Stomach (tissue), 9 donors: Measurements from ENCODE around the gene CITED4. TPM values are rescaled to one million over a fixed set of nuclear protein-coding genes. Genes with fewer than 3 reads are reported as not detected.

Experiments used
- DNase-seq, 2 donors: peaks; one replicate each; pipeline versions ENCODE4 v3.0.0 to v3.0.0-alpha.2; 2013 to 2019
- H3K27ac ChIP-seq, 5 donors: fragments of 200-600 bp in 4 of 5; sonication (generic) in 4 of 5; one replicate each; pipeline ENCODE4 v1.5.1; 2013 to 2019; ENCODE audit warnings: mild to moderate bottlenecking in 1 of 5, moderate library complexity in 1 of 5
- H3K27me3 ChIP-seq, 3 donors: fragments of 200-600 bp; sonication (generic); one replicate each; pipeline ENCODE4 v1.5.1; 2017 to 2019; ENCODE audit warnings: mixed run types in 1 of 3
- H3K36me3 ChIP-seq, 4 donors: fragments of 200-600 bp; sonication (generic); 1 replicate in 3 of 4; 2 replicates in 1 of 4; pipeline ENCODE4 v1.5.1; 2016 to 2019
- H3K4me1 ChIP-seq, 4 donors: fragments of 200-600 bp; sonication (generic); one replicate each; pipeline ENCODE4 v1.5.1; 2016 to 2019
- H3K4me3 ChIP-seq, 4 donors: fragments of 200-600 bp; sonication (generic) in 3 of 4; one replicate each; pipeline ENCODE4 v1.5.1; 2016 to 2019; ENCODE audit warnings: mild to moderate bottlenecking in 1 of 4
- H3K9me3 ChIP-seq, 4 donors: fragments of 200-600 bp; sonication (generic); one replicate each; pipeline ENCODE4 v1.5.1; 2016 to 2019
- CTCF ChIP-seq, 7 experiments: fragments of 450-650 bp in 4 of 7; fragments of 200-600 bp in 3 of 7; sonication (generic) in 3 of 7; IDR thresholded peaks; one replicate each; pipeline ENCODE4 v1.5.1; 2016 to 2019; ENCODE audit warnings: antibody characterized with exemption in 7 of 7, control low read depth in 2 of 7, mild to moderate bottlenecking in 1 of 7
- EP300 ChIP-seq: sonication (generic); formaldehyde crosslinking; IDR thresholded peaks from one replicate; pipeline ENCODE4 v1.6.1; 2017; ENCODE audit warnings: antibody characterized with exemption
- POLR2A ChIP-seq, 4 donors: fragments of 450-650 bp; IDR thresholded peaks; one replicate each; pipeline ENCODE4 v1.6.1; 2016; ENCODE audit warnings: antibody characterized with exemption in 4 of 4, control low read depth in 2 of 4, mild to moderate bottlenecking in 1 of 4, moderate library complexity in 1 of 4
- POLR2AphosphoS5 ChIP-seq, 3 donors: sonication (generic); formaldehyde crosslinking; IDR thresholded peaks; one replicate each; pipeline ENCODE4 v1.6.1; 2016; ENCODE audit warnings: antibody characterized with exemption in 3 of 3
- WGBS, 5 donors: extraction: QIAGEN DNeasy Blood & Tissue Kit in 3 of 5; methylation state at CpG; one replicate each; pipeline versions ENCODE4 v1.1.5 to v1.1.7; 2013 to 2018; 5-methylcytosine and 5-hydroxymethylcytosine counted together
- intact Hi-C: fragments of 100-400 bp; cut with DNase I; formaldehyde crosslinking; loops from one replicate; pipeline ENCODE4 v1.15.1; 2023; ENCODE audit warnings: low total_unique reads
- polyA plus RNA-seq, 3 donors: library from polyadenylated mRNA; stranded (reverse); fragments of 200-250 nt; gene quantifications; one replicate each; pipeline ENCODE4 v1.2.3, GENCODE V29; 2013
- total RNA-seq, 5 donors: library from RNA; depleted of rRNA; stranded (reverse); fragments of >200 nt; gene quantifications; one replicate each; pipeline versions ENCODE4 v1.1.0 to v1.2.3, GENCODE V29; 2014 to 2016
- donor health status: healthy with polysubstance abuse.
- donor health status: Bipolar disorder and iron deficiency.
- donor health status: healthy.

Gene CITED4
- total and polyA plus RNA-seq, 8 donors, result 2.6 to 152 (median 28.7) TPM

- no peaks in the 10 kb centered on the region for H3K27me3 ChIP-seq
- H3K4me1 ChIP-seq, result peaks cover 8 to 19% (median 11%) of the 10 kb centered on the region in 4 donors
- TF ChIP-seq CTCF (IDR thresholded peaks at IDR 0.05), result no peak
- no peak for TF ChIP-seq POLR2A (IDR thresholded peaks at IDR 0.05)
- TF ChIP-seq EP300, result no peak
- TF ChIP-seq POLR2AphosphoS5 (IDR thresholded peaks at IDR 0.05), result no peak
- H3K9me3 ChIP-seq, result peaks cover 9 to 24% (median 18%) of the 10 kb centered on the region in 4 donors
- no peak for DNase-seq
- H3K4me3 ChIP-seq, result no peak overlapping the region
- intact Hi-C loops, result no loop called here
- H3K27ac ChIP-seq, result no peak overlapping the region
- H3K36me3 ChIP-seq, result no peaks in the 10 kb centered on the region
Observed at GRCh38 chr1:40893946-40894345, 31.8 kb upstream of the CITED4 start.

GRCh38 chr1:40892354-40892753 is 30.2 kb upstream of the CITED4 start:
- H3K4me3 ChIP-seq, result no peak overlapping the region
- intact Hi-C loops, result no loop called here
- H3K4me1 ChIP-seq, result peaks cover 0 to 4% (median 0%) of the 10 kb centered on the region in 4 donors
- no peaks in the 10 kb centered on the region for H3K27me3 ChIP-seq
- DNase-seq, result no peak
- no peak overlapping the region for H3K27ac ChIP-seq
- no peaks in the 10 kb centered on the region for H3K36me3 ChIP-seq
- 82 to 94% (median 92%) methylated on average over 2 of the region's 2 CpGs for WGBS, 5 donors
- TF ChIP-seq POLR2AphosphoS5 (IDR thresholded peaks at IDR 0.05) (no peak), CTCF (IDR thresholded peaks at IDR 0.05) (no peak), EP300 (no peak), POLR2A (IDR thresholded peaks at IDR 0.05) (no peak)
- H3K9me3 ChIP-seq, result peaks cover 9 to 24% (median 18%) of the 10 kb centered on the region in 4 donors

GRCh38 chr1:40890771-40891170 is 28.6 kb upstream of the CITED4 start:
- Histone ChIP-seq H3K36me3 (no peaks in the 10 kb centered on the region), H3K4me1 (no peaks in the 10 kb centered on the region), H3K4me3 (no peak overlapping the region), H3K27me3 (no peaks in the 10 kb centered on the region), H3K27ac (no peak overlapping the region), H3K9me3 (peaks cover 9 to 24% (median 18%) of the 10 kb centered on the region in 4 donors)
- 77 to 86% (median 81%) methylated on average over 2 of the region's 2 CpGs for WGBS, 5 donors
- TF ChIP-seq POLR2A (IDR thresholded peaks at IDR 0.05), result no peak
- intact Hi-C loops, result no loop called here
- DNase-seq, result no peak

GRCh38 chr1:40887652-40888051 is 25.5 kb upstream of the CITED4 start:
- H3K9me3 ChIP-seq, result no peaks in the 10 kb centered on the region
- H3K27ac ChIP-seq, result no peak overlapping the region
- H3K4me1 ChIP-seq, result peaks cover 8 to 9% (median 8%) of the 10 kb centered on the region in 4 donors
- TF ChIP-seq POLR2A (IDR thresholded peaks at IDR 0.05), result no peak
- TF ChIP-seq EP300, result no peak
- no peak for TF ChIP-seq CTCF (IDR thresholded peaks at IDR 0.05)
- TF ChIP-seq POLR2AphosphoS5 (IDR thresholded peaks at IDR 0.05), result no peak
- no peaks in the 10 kb centered on the region for H3K36me3 ChIP-seq
- DNase-seq, result no peak
- peaks cover 0 to 29% (median 20%) of the 10 kb centered on the region in 3 donors for H3K27me3 ChIP-seq
- no peak overlapping the region for H3K4me3 ChIP-seq
- WGBS, 5 donors, result 91 to 96% (median 93%) methylated on average over 6 of the region's 6 CpGs
- intact Hi-C loops, result no loop called here

GRCh38 chr1:40887012-40887378 is 24.8 kb upstream of the CITED4 start:
- peaks cover 0 to 34% (median 20%) of the 10 kb centered on the region in 3 donors for H3K27me3 ChIP-seq
- no peaks in the 10 kb centered on the region for H3K36me3 ChIP-seq
- WGBS, 5 donors, result 82 to 90% (median 88%) methylated on average over 1 of the region's 1 CpG
- intact Hi-C loops, result no loop called here
- no peak overlapping the region for H3K4me3 ChIP-seq
- TF ChIP-seq POLR2AphosphoS5 (IDR thresholded peaks at IDR 0.05), result no peak
- no peak for TF ChIP-seq CTCF (IDR thresholded peaks at IDR 0.05)
- TF ChIP-seq POLR2A (IDR thresholded peaks at IDR 0.05), result no peak
- no peak for TF ChIP-seq EP300
- no peak for DNase-seq
- no peak overlapping the region for H3K27ac ChIP-seq
- no peaks in the 10 kb centered on the region for H3K9me3 ChIP-seq
- peaks cover 8 to 9% (median 8%) of the 10 kb centered on the region in 4 donors for H3K4me1 ChIP-seq
